Sigmoid colon (tissue), 3 donors: Measurements from ENCODE around the gene MOAP1.

Source experiments
- CTCF ChIP-seq, 4 experiments: fragments of 450-650 bp in 3 of 4; fragments of 200-600 bp in 1 of 4; IDR thresholded peaks; one replicate each; pipeline ENCODE4 v1.5.1; 2016 to 2019; ENCODE audit warnings: antibody characterized with exemption in 4 of 4, mild to moderate bottlenecking in 3 of 4, moderate library complexity in 2 of 4
- POLR2A ChIP-seq, 2 donors: fragments of 450-650 bp; IDR thresholded peaks; one replicate each; pipeline ENCODE4 v1.6.1; 2016; ENCODE audit warnings: antibody characterized with exemption in 2 of 2, mild to moderate bottlenecking in 2 of 2, moderate library complexity in 2 of 2

- TF ChIP-seq CTCF (IDR thresholded peaks at IDR 0.05) (no peak), POLR2A (IDR thresholded peaks at IDR 0.05) (no peak)
These were observed 940 bp downstream of the MOAP1 start for GRCh38 chr14:93183596-93184317.
